ENCODE results near the gene AGXT. TPM values are rescaled to one million over a fixed set of nuclear protein-coding genes. Genes with fewer than 3 reads are reported as not detected.

AGXT gene
- total RNA-seq, 1 experiment from 2014 or later, result 0.34 TPM

GRCh38 chr2:240891492-240892340 lies 23.1 kb downstream of the AGXT start (continued):
- no peak for TF ChIP-seq REST (IDR thresholded peaks at IDR 0.05; ENCODE audit: low read depth)

- Histone ChIP-seq H3K79me2 (ENCODE audit: insufficient read depth, low read length) (no peaks in the 10 kb centered on the region), H2AFZ (ENCODE audit: low read depth, low read length, poor library complexity, severe bottlenecking) (no peak overlapping the region), H3K4me1 (ENCODE audit: control insufficient read depth in 1 of 2, insufficient read depth in 2 of 2, low read length in 2 of 2) (peaks cover 33 to 58% of the 10 kb centered on the region in 2 experiments), H3K36me3 (ENCODE audit: control insufficient read depth in 1 of 2, insufficient read depth in 2 of 2, low read length in 2 of 2) (no peaks in the 10 kb centered on the region), H3K9ac (ENCODE audit: low read length) (no peak overlapping the region), H3K27me3 (ENCODE audit: insufficient read depth, low read length) (0 out of 2 replicates have a peak, but pooled peaks cover 3% of the 10 kb centered on the region), H3K27ac (ENCODE audit: low read depth, low read length) (no peak overlapping the region), H3K4me3 (replicated peaks in 1 of 2; ENCODE audit: low read depth in 1 of 2, low read length in 2 of 2) (no peak overlapping the region), H4K20me1 (ENCODE audit: insufficient read depth) (no peaks in the 10 kb centered on the region), H3K4me2 (ENCODE audit: low read length) (no peak overlapping the region), H3K9me2 (ENCODE audit: insufficient read depth) (no peaks in the 10 kb centered on the region), H3K9me3 (ENCODE audit: control insufficient read depth in 1 of 2, insufficient read depth in 1 of 2, low read depth in 1 of 2, low read length in 2 of 2) (no peaks in the 10 kb centered on the region)
- no peak for TF ChIP-seq ZBTB33 (IDR thresholded peaks at IDR 0.05; ENCODE audit: extremely low read depth, insufficient replicate concordance, low read length)
- TF ChIP-seq ATF3 (IDR thresholded peaks at IDR 0.05), result no peak
- TF ChIP-seq MAX (IDR thresholded peaks at IDR 0.05), result no peak
- TF ChIP-seq EGR1 (IDR thresholded peaks at IDR 0.05; ENCODE audit: low read depth), result no peak
- TF ChIP-seq EZH2 (IDR thresholded peaks at IDR 0.05), result no peak
- intact Hi-C loops (cut with micrococcal nuclease), result no loop called here
- ATAC-seq, result no peak
- BruUV-seq (replicated peaks), result no TSS peak
- ChIA-PET RAD21 (ENCODE audit: low non-redundant PET in 1 of 2, low total read pairs in 2 of 2, uncharacterized antibody in 2 of 2, unreplicated experiment in 2 of 2) (interaction anchor here in 1 of 2 experiments (0.6 kb wide), 1 partner anchor 10 kb away, joined by 4 read pairs; no protein-coding TSS in a partner anchor), CTCF (no interaction called here), POLR2A (no interaction called here)
- no peak for DNase-seq (ENCODE audit: low read depth, low spot score)
These were observed 23.7 kb downstream of the AGXT start for GRCh38 chr2:240892356-240892755.
